ENCODE measurements around the gene ANKRD27.

ANKRD27 gene

DNA sequence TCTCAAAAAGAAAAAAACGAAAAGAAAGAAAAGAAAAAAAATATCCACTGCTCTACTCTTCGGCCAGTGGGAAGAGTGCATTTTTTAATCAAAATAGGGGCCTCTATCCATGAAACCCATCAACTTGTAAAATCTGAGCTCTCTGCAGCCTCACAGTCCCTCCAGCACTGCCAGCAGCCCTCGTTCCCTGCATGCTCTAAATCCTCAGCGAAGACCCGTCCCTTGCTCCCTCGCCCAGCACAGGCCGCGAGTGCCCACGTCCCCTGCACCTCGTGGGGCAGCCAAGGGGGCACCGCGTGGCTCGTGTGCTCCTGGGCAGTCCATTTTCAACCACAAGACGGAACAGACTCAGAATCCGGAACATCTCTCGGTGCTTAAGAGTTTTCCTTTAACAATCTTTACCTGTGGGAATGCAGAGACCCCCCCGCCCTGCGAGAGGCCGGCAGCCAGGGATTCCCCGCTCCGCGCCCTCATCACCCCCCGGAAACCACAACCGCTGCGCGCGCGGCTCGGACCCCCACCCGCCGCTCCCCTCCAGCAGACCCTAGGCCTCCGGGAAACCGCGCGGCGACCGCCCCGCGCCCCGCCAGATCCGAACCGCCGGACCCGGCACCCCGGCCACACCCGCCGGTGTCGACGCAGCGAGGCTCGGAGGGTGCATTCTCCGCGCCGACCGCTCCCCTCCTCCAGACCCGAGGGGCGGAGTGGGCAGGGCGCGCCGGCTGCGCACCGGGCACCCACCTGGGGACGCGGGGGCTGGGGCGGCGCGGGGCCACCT is 638 bp downstream of the ANKRD27 start (continued):
- TF ChIP-seq ZNF2 (tag by site-specific recombination; IDR thresholded peaks at IDR 0.05) (no peak), BCL11A (tag by site-specific recombination; IDR thresholded peaks at IDR 0.05; ENCODE audit: low read depth) (no peak), ZNF335 (tag by site-specific recombination; conservative IDR thresholded peaks at IDR 0.05) (peak; percentile 96), HOXC10 (CRISPR knock-in tag; IDR thresholded peaks at IDR 0.05) (no peak), ZNF292 (tag by site-specific recombination; IDR thresholded peaks at IDR 0.05; ENCODE audit: borderline replicate concordance, low read depth) (no peak), ZNF785 (tag by site-specific recombination; IDR thresholded peaks at IDR 0.05) (no peak), FEZF1 (tag by site-specific recombination; IDR thresholded peaks at IDR 0.05) (no peak), ZNF404 (tag by site-specific recombination; IDR thresholded peaks at IDR 0.05) (no peak), ZXDB (tag by site-specific recombination; IDR thresholded peaks at IDR 0.05) (peak; percentile 36; the same call in 1 of the 2 replicates), ZNF248 (tag by site-specific recombination; IDR thresholded peaks at IDR 0.05) (no peak), ZNF558 (tag by site-specific recombination; IDR thresholded peaks at IDR 0.05) (no peak), SCRT2 (tag by site-specific recombination; IDR thresholded peaks at IDR 0.05) (peak; percentile 84), ZNF501 (tag by site-specific recombination; IDR thresholded peaks at IDR 0.05) (no peak), ZBTB48 (tag by site-specific recombination; IDR thresholded peaks at IDR 0.05) (peak; percentile 96), ZBTB8A (tag by site-specific recombination; IDR thresholded peaks at IDR 0.05) (0 out of 2 replicates have a peak, but pooled peaks have one; percentile 8), ZNF157 (tag by site-specific recombination; IDR thresholded peaks at IDR 0.05) (no peak), ZNF596 (tag by site-specific recombination; IDR thresholded peaks at IDR 0.05) (peak; percentile 69), SCRT1 (tag by site-specific recombination; IDR thresholded peaks at IDR 0.05; ENCODE audit: borderline replicate concordance) (no peak), ZBTB20 (tag by site-specific recombination; IDR thresholded peaks at IDR 0.05) (peak; percentile 45; the same call in 1 of the 2 replicates), ZSCAN30 (tag by site-specific recombination; IDR thresholded peaks at IDR 0.05) (peak; percentile 92), ZNF521 (tag by site-specific recombination; IDR thresholded peaks at IDR 0.05) (no peak), ZNF133 (tag by site-specific recombination; IDR thresholded peaks at IDR 0.05) (peak; percentile 9; the same call in 1 of the 2 replicates), ZNF791 (tag by site-specific recombination; IDR thresholded peaks at IDR 0.05) (no peak)
- TF ChIP-seq, protein P1, sequence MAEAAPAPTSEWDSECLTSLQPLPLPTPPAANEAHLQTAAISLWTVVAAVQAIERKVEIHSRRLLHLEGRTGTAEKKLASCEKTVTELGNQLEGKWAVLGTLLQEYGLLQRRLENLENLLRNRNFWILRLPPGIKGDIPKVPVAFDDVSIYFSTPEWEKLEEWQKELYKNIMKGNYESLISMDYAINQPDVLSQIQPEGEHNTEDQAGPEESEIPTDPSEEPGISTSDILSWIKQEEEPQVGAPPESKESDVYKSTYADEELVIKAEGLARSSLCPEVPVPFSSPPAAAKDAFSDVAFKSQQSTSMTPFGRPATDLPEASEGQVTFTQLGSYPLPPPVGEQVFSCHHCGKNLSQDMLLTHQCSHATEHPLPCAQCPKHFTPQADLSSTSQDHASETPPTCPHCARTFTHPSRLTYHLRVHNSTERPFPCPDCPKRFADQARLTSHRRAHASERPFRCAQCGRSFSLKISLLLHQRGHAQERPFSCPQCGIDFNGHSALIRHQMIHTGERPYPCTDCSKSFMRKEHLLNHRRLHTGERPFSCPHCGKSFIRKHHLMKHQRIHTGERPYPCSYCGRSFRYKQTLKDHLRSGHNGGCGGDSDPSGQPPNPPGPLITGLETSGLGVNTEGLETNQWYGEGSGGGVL (tag by site-specific recombination; IDR thresholded peaks at IDR 0.05) = peak; percentile 63
- TF ChIP-seq, protein P2, sequence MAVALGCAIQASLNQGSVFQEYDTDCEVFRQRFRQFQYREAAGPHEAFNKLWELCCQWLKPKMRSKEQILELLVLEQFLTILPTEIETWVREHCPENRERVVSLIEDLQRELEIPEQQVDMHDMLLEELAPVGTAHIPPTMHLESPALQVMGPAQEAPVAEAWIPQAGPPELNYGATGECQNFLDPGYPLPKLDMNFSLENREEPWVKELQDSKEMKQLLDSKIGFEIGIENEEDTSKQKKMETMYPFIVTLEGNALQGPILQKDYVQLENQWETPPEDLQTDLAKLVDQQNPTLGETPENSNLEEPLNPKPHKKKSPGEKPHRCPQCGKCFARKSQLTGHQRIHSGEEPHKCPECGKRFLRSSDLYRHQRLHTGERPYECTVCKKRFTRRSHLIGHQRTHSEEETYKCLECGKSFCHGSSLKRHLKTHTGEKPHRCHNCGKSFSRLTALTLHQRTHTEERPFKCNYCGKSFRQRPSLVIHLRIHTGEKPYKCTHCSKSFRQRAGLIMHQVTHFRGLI (tag by site-specific recombination; IDR thresholded peaks at IDR 0.05) = no peak

DNA sequence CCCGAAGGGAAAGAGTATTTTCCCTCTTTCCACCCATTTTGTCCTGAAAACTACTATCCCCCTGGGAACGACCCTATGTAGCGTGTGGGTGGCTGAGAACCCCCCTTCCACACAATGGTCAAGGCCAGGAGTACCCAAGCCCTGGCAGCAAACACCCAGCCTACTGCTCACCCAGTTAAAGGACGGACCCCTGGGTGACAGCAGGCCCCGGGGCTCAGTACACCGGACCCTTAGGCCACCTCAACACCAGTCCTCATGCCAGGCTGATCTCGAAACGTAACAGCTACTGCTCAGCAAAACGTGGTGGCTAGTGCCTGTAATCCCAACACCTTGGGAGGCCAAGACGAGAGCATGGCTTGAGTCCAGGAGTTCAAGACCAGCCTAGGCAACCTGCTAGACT is 1.4 kb downstream of the ANKRD27 start:
- CTCF ChIA-PET = interaction anchor here (0.7 to 1.0 kb wide), 2 partner anchors 302 to 471 kb away, joined by 4 read pairs; no protein-coding TSS in a partner anchor
- POLR2A ChIA-PET = interaction anchor here (0.5 to 4.0 kb wide), 3 partner anchors 9 to 130 kb away, joined by 3 to 44 read pairs (median 6); partner anchors contain the start of gene NUDT19
- Histone ChIP-seq H3K27ac (ENCODE audit: extremely low read depth, low read depth, low read length) (no peak overlapping the region), H3K36me3 (ENCODE audit: control insufficient read depth in 2 of 2, insufficient read depth in 1 of 2, low read length in 2 of 2) (peaks cover 0 to 13% of the 10 kb centered on the region in 2 experiments; a peak in 1 of 3 replicates), H3K4me1 (ENCODE audit: control insufficient read depth, insufficient read depth, low read length) (peaks cover 36% of the 10 kb centered on the region), H3K4me3 (ENCODE audit: low read depth, low read length) (no peak overlapping the region), H3K9me3 (ENCODE audit: control insufficient read depth, insufficient read depth, low read depth, low read length) (no peaks in the 10 kb centered on the region)
- no peak for TF ChIP-seq ZFP41 (tag by site-specific recombination; IDR thresholded peaks at IDR 0.05; ENCODE audit: borderline replicate concordance)
- TF ChIP-seq ZBTB20 (tag by site-specific recombination; IDR thresholded peaks at IDR 0.05) = no peak
- TF ChIP-seq ZNF266 (tag by site-specific recombination; IDR thresholded peaks at IDR 0.05; ENCODE audit: low read depth) = 0 out of 2 replicates have a peak, but pooled peaks have one; percentile 1
- no peak for TF ChIP-seq ZNF423 (tag by site-specific recombination; IDR thresholded peaks at IDR 0.05)
- TF ChIP-seq ZSCAN16 (tag by site-specific recombination; IDR thresholded peaks at IDR 0.05) = no peak
- TF ChIP-seq, protein P3, sequence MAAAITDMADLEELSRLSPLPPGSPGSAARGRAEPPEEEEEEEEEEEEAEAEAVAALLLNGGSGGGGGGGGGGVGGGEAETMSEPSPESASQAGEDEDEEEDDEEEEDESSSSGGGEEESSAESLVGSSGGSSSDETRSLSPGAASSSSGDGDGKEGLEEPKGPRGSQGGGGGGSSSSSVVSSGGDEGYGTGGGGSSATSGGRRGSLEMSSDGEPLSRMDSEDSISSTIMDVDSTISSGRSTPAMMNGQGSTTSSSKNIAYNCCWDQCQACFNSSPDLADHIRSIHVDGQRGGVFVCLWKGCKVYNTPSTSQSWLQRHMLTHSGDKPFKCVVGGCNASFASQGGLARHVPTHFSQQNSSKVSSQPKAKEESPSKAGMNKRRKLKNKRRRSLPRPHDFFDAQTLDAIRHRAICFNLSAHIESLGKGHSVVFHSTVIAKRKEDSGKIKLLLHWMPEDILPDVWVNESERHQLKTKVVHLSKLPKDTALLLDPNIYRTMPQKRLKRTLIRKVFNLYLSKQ (tag by site-specific recombination; IDR thresholded peaks at IDR 0.05; ENCODE audit: borderline replicate concordance) = no peak

Measured in HEK293 (cell line).